Measurements from ENCODE around the gene AHCYL1.

AHCYL1 gene

DNA sequence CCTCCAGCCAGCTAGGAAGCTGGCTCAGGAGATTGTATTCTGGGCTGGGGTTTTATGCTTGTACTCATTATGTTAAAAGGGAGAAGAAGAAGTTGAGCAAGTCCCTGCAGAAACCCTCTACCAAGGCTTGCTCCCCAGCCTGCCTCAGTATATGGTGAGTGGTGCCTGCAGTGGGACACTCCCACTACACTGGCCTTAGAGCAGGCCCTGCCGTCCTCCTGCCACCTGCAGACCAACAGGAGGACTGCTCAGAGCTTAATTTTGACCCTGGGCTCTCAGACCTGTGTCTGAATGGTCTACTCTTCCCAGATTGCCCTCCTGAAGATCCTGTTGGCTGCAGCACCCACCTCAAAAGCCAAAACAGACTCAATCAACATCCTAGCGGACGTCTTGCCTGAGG lies 62.9 kb downstream of the AHCYL1 start:
- no peak overlapping the region for H3K4me3 Mint-ChIP-seq
- peaks cover 99% of the 10 kb centered on the region for H3K36me3 Mint-ChIP-seq (ENCODE audit: low read depth)
- intact Hi-C loops (cut with micrococcal nuclease), result no loop called here
- H3K4me1 Mint-ChIP-seq (ENCODE audit: low read depth), result no peaks in the 10 kb centered on the region
- H3K9me3 Mint-ChIP-seq, result no peaks in the 10 kb centered on the region
- no peaks in the 10 kb centered on the region for H3K27me3 Mint-ChIP-seq
- no peak overlapping the region for H3K27ac Mint-ChIP-seq

DNA sequence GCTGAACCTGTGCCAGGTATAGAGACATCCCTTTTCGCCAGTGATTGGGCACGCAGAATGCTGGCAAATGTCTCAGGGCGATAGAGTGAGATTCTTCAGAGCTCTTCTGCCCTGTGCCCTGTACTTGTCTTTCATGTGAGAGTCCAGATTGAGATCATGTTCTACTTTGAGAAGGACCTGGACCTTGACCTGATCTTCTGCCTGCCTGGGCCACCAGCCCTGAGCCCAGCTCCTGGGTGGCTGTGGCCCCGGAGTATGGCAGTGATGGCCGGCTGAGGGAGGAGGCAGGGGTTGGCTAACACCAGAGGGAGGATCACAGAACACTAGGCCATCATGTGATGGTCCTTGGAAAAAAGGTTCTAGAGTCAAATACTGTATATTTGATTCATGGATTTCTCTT lies 63.7 kb downstream of the AHCYL1 start:
- H3K27ac Mint-ChIP-seq, result no peak overlapping the region
- no peaks in the 10 kb centered on the region for H3K9me3 Mint-ChIP-seq
- H3K4me3 Mint-ChIP-seq, result no peak overlapping the region
- intact Hi-C loops (cut with micrococcal nuclease), result no loop called here
- H3K4me1 Mint-ChIP-seq (ENCODE audit: low read depth), result no peaks in the 10 kb centered on the region
- H3K36me3 Mint-ChIP-seq (ENCODE audit: low read depth), result peaks cover 99% of the 10 kb centered on the region
- H3K27me3 Mint-ChIP-seq, result no peaks in the 10 kb centered on the region

DNA sequence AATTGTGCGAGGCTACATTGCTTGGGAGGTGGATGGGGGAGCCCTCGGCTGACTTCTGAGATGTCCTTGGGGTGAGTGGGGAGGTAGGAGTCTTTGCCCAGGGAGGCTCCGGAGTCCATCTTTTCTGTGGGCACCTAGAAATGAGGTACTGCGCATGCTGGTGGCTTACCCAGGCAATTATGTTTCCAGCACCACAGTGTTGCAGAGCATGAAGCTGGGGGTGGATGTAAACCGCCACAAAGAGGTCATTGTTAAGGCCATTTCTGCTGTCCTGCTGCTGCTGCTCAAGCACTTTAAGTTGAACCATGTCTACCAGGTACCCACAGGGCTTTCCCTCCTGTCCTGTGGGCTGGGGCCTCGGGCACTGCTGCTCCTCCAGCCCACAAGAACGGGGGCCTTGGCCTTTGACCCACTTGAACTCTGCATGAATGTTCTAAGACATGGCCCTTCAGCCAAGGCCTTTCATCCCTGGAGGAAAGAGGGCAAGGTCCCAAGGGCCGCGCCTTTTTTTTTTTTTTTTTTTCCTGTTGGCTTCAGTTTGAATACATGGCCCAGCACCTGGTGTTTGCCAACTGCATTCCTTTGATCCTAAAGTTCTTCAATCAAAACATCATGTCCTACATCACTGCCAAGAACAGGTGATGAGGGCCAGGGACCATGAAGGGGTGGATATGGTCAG lies 64.5 kb downstream of the AHCYL1 start:
- Mint-ChIP-seq H3K9me3 (no peaks in the 10 kb centered on the region), H3K36me3 (ENCODE audit: low read depth) (peaks cover 99% of the 10 kb centered on the region), H3K4me3 (no peak overlapping the region), H3K4me1 (ENCODE audit: low read depth) (no peaks in the 10 kb centered on the region), H3K27me3 (no peaks in the 10 kb centered on the region), H3K27ac (no peak overlapping the region)
- intact Hi-C loops (cut with micrococcal nuclease), result no loop called here

DNA sequence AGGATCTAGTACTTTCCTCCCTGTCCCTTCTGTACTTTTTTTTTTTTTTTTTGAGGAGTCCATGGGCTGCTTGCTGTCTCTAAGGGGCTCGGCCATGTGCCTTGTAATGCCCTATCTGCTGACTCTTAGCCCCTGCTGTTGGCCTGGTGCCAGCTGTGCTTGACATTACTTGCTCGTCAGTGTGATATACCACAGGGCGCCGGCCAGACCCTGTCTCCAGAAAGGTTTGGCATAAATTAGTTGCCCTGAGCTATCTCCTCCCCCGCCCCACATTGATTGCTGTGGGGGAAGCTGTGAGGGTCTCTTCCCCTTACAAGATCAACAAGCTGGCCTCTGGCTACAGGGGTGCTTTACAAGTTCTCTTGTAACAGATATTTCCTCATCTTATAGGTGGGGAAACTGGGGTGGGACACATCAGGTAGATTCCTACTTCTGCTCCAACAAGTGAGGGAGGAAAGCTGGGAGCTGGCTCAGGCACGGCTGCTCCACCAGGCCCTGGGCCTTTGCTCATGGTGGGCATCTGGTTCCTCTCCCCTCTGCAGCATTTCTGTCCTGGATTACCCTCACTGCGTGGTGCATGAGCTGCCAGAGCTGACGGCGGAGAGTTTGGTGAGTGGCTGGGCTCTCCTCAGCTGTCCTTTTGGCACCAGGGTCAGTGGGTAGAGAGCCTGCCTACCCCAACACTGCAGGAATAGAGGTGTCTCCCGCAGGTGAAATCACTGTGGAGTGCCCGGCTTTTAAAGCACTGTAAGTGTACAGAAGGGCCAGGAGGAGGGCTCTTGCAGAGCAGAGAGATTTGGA lies 65.4 kb downstream of the AHCYL1 start:
- H3K27me3 Mint-ChIP-seq, result no peaks in the 10 kb centered on the region
- no peak overlapping the region for H3K27ac Mint-ChIP-seq
- H3K36me3 Mint-ChIP-seq (ENCODE audit: low read depth), result peaks cover 100% of the 10 kb centered on the region
- no peaks in the 10 kb centered on the region for H3K4me1 Mint-ChIP-seq (ENCODE audit: low read depth)
- no peak overlapping the region for H3K4me3 Mint-ChIP-seq
- intact Hi-C loops (cut with micrococcal nuclease), result no loop called here
- H3K9me3 Mint-ChIP-seq, result no peaks in the 10 kb centered on the region

DNA sequence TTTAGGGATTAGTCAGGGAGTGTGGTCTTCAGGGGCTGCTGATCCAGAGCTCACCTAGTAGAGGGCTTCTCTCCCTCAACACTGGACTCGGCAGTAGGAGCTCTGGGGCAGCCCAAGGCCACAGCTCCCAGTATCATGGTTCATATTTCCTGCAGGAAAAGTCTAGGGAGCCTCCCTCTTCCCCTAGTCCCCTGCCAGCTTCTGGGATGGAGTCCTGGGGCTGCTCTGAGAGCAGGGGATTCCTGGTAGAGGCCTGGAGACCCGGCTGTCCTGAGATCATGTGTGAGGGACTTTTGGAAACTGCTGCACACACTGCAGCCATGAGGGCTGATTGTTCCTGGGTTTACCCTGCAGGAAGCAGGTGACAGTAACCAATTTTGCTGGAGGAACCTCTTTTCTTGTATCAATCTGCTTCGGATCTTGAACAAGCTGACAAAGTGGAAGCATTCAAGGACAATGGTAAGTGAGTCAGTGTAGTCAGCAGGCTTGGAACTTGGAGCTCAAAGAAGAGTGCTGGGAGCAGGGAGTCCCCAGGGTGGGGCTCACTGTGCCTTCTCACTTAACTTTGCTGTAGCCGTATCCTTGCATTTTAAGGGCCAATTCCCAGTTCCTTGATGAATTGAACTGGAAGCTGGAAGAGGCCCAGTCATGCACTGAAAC lies 66.2 kb downstream of the AHCYL1 start:
- intact Hi-C loops (cut with micrococcal nuclease), result no loop called here

DNA sequence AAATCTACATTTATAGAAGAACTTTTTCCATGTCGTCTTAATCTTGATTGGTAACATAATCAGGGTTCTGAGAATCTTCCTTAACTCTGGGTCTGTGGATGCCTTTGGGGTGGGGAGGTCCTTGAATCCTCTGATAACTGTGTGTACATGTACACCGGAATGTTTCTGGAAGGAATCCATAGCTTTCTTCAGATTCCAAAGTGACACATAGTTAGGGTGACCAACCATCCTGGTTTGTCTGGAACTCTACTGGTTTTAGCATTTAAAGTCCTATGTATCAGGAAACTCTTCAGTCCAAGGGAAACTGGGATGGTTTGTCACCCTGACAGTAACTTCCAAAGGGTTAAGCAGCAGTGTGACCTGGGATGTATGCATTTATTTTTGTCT lies 66.7 kb downstream of the AHCYL1 start:
- intact Hi-C loops (cut with micrococcal nuclease), result no loop called here

More for the DNA sequence above, 66.2 kb downstream of the AHCYL1 start:
- H3K4me3 Mint-ChIP-seq, result no peak overlapping the region
- H3K36me3 Mint-ChIP-seq (ENCODE audit: low read depth), result peaks cover 100% of the 10 kb centered on the region
- no peaks in the 10 kb centered on the region for H3K4me1 Mint-ChIP-seq (ENCODE audit: low read depth)
- no peaks in the 10 kb centered on the region for H3K9me3 Mint-ChIP-seq
- no peak overlapping the region for H3K27ac Mint-ChIP-seq
- H3K27me3 Mint-ChIP-seq, result no peaks in the 10 kb centered on the region

DNA sequence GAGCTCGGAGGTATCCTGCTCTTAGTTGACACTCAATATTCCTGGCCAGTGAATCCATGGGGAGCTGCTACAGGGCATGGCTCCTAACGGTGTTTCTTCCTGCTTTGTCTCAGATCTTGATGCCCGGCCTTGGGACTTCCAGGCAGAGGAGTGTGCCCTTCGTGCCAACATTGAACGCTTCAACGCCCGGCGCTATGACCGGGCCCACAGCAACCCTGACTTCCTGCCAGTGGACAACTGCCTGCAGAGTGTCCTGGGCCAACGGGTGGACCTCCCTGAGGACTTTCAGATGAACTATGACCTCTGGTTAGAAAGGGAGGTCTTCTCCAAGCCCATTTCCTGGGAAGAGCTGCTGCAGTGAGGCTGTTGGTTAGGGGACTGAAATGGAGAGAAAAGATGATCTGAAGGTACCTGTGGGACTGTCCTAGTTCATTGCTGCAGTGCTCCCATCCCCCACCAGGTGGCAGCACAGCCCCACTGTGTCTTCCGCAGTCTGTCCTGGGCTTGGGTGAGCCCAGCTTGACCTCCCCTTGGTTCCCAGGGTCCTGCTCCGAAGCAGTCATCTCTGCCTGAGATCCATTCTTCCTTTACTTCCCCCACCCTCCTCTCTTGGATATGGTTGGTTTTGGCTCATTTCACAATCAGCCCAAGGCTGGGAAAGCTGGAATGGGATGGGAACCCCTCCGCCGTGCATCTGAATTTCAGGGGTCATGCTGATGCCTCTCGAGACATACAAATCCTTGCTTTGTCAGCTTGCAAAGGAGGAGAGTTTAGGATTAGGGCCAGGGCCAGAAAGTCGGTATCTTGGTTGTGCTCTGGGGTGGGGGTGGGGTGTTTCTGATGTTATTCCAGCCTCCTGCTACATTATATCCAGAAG lies 69.2 kb downstream of the AHCYL1 start:
- H3K36me3 Mint-ChIP-seq (ENCODE audit: low read depth), result peaks cover 99% of the 10 kb centered on the region
- intact Hi-C loops (cut with micrococcal nuclease), result loop anchor here (1.0 kb wide), 1 partner anchor 53 kb away; no protein-coding TSS in a partner anchor
- H3K9me3 Mint-ChIP-seq, result no peaks in the 10 kb centered on the region
- H3K4me1 Mint-ChIP-seq (ENCODE audit: low read depth), result peaks cover 18% of the 10 kb centered on the region
- no peak overlapping the region for H3K27ac Mint-ChIP-seq
- no peaks in the 10 kb centered on the region for H3K27me3 Mint-ChIP-seq
- no peak overlapping the region for H3K4me3 Mint-ChIP-seq

More for the DNA sequence above, 66.7 kb downstream of the AHCYL1 start:
- H3K27me3 Mint-ChIP-seq, result no peaks in the 10 kb centered on the region
- no peaks in the 10 kb centered on the region for H3K9me3 Mint-ChIP-seq
- no peak overlapping the region for H3K4me3 Mint-ChIP-seq
- no peaks in the 10 kb centered on the region for H3K4me1 Mint-ChIP-seq (ENCODE audit: low read depth)
- peaks cover 100% of the 10 kb centered on the region for H3K36me3 Mint-ChIP-seq (ENCODE audit: low read depth)
- H3K27ac Mint-ChIP-seq, result no peak overlapping the region

DNA sequence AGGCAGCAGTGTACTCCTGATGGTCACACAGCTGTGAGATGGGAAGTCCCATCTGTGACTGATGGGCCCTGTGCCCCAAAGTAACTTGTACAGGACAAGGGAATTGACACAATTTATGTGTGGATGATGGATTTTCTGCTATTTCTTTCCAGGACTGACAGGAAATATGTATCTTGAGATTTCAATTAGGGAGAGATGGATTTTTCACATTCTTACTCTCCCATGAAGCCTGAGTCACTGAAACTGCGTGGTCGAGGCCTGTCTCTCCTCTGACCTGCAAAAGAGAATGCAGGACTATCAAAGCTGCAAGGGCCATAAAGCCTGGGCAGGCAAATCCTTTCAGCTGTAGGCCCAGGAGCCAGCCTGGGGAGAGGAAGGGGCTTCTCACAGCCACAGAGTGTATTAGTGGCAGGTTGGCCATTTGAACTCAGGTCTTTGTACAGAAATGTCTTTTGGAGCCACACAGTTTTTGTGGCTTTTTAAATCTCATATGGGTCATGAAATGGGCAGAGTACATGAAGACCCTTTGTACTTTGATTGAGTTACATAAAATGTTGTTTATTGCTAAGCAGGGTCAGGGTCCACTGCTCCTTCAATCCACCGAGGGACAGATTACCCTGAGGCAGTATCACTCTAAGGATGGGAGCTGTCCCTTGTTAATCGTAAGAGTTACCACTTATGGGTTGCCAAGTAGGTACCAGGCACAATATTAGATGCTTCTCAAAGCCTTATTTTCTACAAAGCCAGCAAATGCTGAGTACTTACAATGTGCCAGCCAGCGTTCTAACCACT lies 71.1 kb downstream of the AHCYL1 start:
- Mint-ChIP-seq H3K27ac (no peak overlapping the region), H3K4me1 (ENCODE audit: low read depth) (peaks cover 21% of the 10 kb centered on the region), H3K4me3 (no peak overlapping the region), H3K36me3 (ENCODE audit: low read depth) (peaks cover 97% of the 10 kb centered on the region), H3K27me3 (no peaks in the 10 kb centered on the region), H3K9me3 (no peaks in the 10 kb centered on the region)
- intact Hi-C loops (cut with micrococcal nuclease), result no loop called here

DNA sequence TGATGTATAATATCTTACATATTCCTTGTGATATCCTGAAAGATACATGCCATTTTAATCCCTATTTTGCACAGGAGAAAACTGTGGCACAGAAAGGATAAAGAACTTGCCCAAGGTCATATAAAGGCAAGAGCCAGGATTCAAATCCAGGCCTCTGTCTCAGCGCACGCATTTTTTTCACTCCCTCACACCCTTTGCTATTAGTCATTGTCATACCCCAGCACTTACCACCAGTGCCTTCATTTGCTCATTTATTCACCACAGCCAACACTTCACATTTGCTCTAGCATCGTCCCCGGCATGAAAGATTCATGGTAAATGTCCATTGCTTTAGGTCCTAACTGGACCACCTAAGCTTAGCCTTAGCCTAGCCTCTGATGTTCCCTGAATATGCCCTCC lies 71.7 kb downstream of the AHCYL1 start:
- Mint-ChIP-seq H3K27me3 (no peaks in the 10 kb centered on the region), H3K36me3 (ENCODE audit: low read depth) (peaks cover 96% of the 10 kb centered on the region), H3K27ac (no peak overlapping the region), H3K4me1 (ENCODE audit: low read depth) (peaks cover 21% of the 10 kb centered on the region), H3K9me3 (no peaks in the 10 kb centered on the region), H3K4me3 (no peak overlapping the region)
- intact Hi-C loops (cut with micrococcal nuclease), result no loop called here

DNA sequence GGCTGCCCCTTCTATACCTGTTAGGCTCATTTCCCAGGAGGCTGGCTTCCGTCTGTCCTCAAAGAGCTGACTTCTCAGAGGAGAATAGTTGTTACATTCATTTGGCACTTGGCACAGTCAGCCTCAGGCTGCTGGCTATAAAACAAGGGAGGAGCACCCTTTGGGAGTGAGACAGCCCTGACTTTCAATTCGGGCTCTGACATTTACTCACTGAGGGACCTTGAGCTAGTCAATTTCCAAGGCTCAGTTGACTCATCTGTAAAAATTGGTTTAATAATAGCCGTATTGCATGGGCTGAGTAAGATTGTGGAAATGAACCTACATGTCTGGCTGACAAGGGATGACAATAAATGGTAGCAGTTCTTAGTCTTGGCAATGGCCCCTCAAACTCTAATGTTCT lies 72.2 kb downstream of the AHCYL1 start:
- intact Hi-C loops (cut with micrococcal nuclease), result no loop called here
- Mint-ChIP-seq H3K4me1 (ENCODE audit: low read depth) (peaks cover 21% of the 10 kb centered on the region), H3K36me3 (ENCODE audit: low read depth) (peaks cover 96% of the 10 kb centered on the region), H3K4me3 (no peak overlapping the region), H3K27me3 (no peaks in the 10 kb centered on the region), H3K9me3 (no peaks in the 10 kb centered on the region), H3K27ac (no peak overlapping the region)

DNA sequence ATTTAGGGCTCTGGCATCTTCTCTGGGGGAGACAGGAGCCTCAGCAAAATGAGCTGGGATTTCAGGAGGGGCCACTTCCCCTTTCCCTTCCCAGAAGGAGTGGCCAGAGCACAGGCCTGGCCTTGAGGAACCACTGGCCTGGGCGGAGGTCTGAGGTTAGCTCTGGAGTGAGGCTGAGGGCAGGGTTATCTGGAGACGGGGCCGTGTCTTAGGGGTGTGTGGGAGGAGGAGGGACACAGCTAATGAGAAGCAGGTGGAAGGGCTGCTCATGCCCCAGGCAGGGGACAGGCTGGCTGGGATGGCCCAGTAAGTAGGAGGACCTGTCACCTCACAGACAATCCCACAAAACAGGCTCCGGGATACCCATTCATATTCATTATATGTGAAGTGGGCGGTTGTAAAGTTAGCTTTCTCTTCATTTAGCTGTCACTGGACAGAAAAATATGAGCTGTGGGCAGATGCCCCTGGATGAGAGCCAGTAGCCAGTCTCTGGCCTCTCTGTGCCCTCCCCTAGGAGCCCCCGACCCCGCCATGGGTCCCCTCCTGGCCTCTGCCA lies 73.5 kb downstream of the AHCYL1 start:
- Mint-ChIP-seq H3K4me3 (no peak overlapping the region), H3K27me3 (no peaks in the 10 kb centered on the region), H3K9me3 (no peaks in the 10 kb centered on the region), H3K36me3 (ENCODE audit: low read depth) (peaks cover 89% of the 10 kb centered on the region), H3K4me1 (ENCODE audit: low read depth) (peaks cover 21% of the 10 kb centered on the region), H3K27ac (peak overlapping the region; percentile 37)
- intact Hi-C loops (cut with micrococcal nuclease), result no loop called here

DNA sequence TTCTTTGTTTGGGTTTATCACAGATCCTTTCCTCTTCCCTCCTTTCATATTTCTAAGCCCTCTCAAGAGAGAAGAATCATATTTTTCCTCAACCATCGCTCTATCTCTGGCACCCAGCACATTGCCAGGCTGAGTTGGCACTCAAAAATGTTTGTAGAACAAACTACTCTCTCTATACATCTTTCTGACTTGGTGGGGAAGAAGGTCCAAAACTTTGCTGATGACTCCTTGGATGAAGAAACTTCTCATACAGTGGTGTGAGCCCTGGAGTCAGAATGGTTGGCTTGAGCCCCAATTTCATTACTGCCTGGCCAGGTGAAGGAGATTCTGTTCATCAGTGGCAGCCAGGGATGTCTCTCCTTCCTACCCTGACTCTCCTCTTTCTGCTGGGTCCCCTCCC lies 74.0 kb downstream of the AHCYL1 start:
- H3K4me1 Mint-ChIP-seq (ENCODE audit: low read depth), result peaks cover 21% of the 10 kb centered on the region
- H3K27ac Mint-ChIP-seq, result peak overlapping the region; percentile 37
- H3K9me3 Mint-ChIP-seq, result no peaks in the 10 kb centered on the region
- intact Hi-C loops (cut with micrococcal nuclease), result no loop called here
- H3K27me3 Mint-ChIP-seq, result peaks cover 1% of the 10 kb centered on the region
- H3K4me3 Mint-ChIP-seq, result no peak overlapping the region
- peaks cover 84% of the 10 kb centered on the region for H3K36me3 Mint-ChIP-seq (ENCODE audit: low read depth)
